G401.6 (cell line): ENCODE measurements around the gene NPC1.

ENCODE experiments used
- FAIRE-seq: peaks from 2 replicates; lab custom pipeline; 2012; peaks lifted over from hg19 to GRCh38; lab: Jason Lieb, UNC

Gene NPC1

GRCh38 chr18:23484561-23485182 lies 101.6 kb downstream of the NPC1 start:
- no peak for FAIRE-seq
